Astrocyte of the cerebellum (primary cell): Measurements from ENCODE around the gene FAM131B.

Experiments used
- DNase-seq: peaks from one replicate; pipeline ENCODE4 v3.0.0-alpha.2; 2011; ENCODE audit warnings: low read depth
- H3K4me3 ChIP-seq: 2 replicates; pipeline ENCODE4 v1.5.1; 2011; ENCODE audit warnings: mild to moderate bottlenecking, low read depth, low read length, moderate library complexity
- in situ Hi-C: cut with HindIII; loops from 2 replicates; pipeline ENCODE4 v1.10.0; 2017; ENCODE audit warnings: low sequenced_read_pairs
- TF ChIP-seq, protein P1 (sequence below): IDR thresholded peaks from 2 replicates; pipeline ENCODE4 v1.5.1; 2012; ENCODE audit warnings: low read length, low read depth, moderate library complexity, mild to moderate bottlenecking; ENCODE audit errors: missing control alignments

FAM131B gene

DNA sequence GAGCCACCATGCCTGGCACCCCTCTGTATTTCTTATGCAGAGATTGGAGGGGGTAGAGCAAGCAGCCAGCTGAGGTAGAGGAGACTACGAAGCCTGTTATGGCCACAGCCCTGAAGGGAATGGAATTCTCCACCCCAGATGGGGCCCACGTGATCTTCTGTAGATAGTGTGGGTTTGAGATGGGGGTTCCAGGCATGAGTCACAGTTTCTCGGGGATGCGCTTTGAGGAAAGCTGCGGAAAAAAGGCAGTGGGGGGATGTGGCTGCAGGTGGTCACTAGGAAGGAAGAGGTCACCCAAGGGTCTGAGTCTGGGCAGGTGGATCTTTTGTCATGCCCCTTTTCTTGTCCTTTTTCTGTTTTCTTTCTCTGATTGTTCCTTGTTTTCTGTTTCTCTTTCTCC, 11.5 kb downstream of the FAM131B start:
- in situ Hi-C loops: no loop called here
- TF ChIP-seq, protein P1, sequence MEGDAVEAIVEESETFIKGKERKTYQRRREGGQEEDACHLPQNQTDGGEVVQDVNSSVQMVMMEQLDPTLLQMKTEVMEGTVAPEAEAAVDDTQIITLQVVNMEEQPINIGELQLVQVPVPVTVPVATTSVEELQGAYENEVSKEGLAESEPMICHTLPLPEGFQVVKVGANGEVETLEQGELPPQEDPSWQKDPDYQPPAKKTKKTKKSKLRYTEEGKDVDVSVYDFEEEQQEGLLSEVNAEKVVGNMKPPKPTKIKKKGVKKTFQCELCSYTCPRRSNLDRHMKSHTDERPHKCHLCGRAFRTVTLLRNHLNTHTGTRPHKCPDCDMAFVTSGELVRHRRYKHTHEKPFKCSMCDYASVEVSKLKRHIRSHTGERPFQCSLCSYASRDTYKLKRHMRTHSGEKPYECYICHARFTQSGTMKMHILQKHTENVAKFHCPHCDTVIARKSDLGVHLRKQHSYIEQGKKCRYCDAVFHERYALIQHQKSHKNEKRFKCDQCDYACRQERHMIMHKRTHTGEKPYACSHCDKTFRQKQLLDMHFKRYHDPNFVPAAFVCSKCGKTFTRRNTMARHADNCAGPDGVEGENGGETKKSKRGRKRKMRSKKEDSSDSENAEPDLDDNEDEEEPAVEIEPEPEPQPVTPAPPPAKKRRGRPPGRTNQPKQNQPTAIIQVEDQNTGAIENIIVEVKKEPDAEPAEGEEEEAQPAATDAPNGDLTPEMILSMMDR: no peak
- DNase-seq: no peak
- H3K4me3 ChIP-seq: no peak overlapping the region

DNA sequence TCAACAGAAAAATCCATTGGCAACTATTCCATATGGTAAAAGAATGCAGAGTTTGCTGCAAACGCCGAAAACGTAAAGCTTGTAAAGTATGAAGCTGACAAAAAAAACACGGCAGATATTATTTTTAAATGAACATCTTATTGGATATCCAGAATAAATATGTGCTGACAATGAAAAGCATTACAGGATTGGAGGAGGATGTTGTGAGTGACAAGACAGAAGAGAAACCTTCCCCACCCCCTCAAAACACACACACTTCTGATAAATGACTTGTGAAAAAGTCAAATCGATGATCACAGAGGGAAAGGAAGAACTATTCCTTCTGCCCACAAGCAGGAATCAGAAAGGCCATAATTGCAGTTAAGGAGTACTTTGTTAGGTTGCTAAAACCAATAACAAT, 14.6 kb downstream of the FAM131B start:
- H3K4me3 ChIP-seq: no peak overlapping the region
- in situ Hi-C loops: no loop called here
- TF ChIP-seq, protein P1: no peak
- no peak for DNase-seq

DNA sequence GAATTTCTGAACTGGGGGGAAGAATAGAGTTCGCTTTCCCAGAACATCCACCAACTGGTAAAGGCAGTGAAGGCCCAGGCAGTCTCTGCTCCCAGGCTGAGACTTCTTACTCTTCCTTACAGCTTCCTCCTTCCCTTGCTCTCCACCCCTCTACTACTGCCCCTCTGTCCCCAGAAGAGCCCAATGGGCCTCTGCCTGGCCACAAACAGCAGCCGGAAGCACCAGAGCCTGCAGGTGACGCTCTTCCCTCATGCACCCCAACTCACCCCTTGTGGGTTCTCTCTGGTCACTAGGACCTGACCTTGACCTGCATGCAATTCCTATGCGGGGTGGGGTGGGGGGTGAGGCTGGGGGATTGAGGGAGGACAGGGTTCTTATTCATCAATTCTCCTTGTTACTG, 16.5 kb downstream of the FAM131B start:
- H3K4me3 ChIP-seq: no peak overlapping the region
- TF ChIP-seq, protein P1: no peak
- DNase-seq: no peak
- in situ Hi-C loops: no loop called here

DNA sequence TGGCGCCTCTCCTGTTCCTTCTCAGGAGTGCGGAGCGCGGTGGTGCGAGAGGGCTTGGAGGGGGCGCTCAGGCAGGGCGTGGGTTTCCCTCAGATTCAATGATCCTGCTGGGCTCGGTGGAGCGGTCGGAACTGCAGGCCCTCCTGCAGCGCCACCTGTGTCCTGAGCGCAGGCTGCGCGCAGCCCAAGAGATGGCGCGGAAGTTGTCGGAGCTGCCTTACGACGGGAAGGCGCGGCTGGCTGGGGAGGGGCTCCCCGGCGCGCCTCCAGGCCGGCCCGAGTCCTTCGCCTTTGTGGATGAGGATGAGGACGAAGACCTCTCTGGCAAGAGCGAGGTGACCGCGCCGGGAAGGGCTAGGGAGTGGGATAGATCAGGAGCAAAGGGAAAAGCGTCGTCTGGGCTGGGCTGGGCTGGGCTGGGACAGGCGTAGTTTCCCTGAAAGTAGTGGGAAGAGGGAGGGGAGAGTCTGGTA, 17.0 kb downstream of the FAM131B start:
- H3K4me3 ChIP-seq: peak overlapping the region; percentile 13
- TF ChIP-seq, protein P1: peak; percentile 51
- in situ Hi-C loops: no loop called here
- DNase-seq: no peak

DNA sequence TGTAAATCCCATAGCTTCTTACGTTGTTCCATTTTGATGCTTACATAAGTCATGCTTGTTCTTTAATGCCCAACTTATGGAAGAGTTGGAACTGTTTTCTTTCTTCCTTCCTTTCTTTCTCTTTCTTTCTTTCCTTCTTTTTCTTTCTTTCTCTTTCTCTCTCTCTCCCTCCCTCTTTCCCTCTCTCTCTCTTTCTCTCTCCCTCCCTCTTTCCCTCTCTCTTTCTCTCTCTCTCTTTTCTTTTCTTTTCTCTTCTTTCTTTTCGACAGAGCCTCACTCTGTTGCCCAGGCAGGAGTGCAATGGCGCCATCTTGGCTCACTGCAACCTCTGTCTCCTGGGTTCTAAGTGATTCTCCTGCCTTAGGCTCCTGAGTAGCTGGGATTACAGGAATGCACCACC, 18.9 kb downstream of the FAM131B start:
- TF ChIP-seq, protein P1: no peak
- no peak overlapping the region for H3K4me3 ChIP-seq
- DNase-seq: no peak
- in situ Hi-C loops: no loop called here

DNA sequence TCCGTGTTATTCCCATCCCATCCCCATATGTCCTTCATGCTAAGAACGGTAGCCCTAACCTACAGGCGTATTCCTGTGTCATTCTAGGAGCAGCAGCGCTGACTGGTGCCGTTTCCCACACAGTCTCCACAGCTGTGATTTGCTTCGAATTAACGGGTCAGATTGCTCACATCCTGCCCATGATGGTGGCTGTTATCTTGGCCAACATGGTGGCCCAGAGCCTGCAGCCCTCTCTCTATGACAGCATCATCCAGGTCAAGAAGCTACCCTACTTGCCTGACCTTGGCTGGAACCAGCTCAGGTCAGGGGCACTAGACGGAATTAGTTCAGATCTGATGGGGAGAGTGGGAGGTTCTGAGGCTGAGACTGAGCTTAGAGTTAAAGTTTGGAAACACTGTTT, 20.7 kb downstream of the FAM131B start:
- in situ Hi-C loops: no loop called here
- no peak for DNase-seq
- TF ChIP-seq, protein P1: no peak
- no peak overlapping the region for H3K4me3 ChIP-seq

DNA sequence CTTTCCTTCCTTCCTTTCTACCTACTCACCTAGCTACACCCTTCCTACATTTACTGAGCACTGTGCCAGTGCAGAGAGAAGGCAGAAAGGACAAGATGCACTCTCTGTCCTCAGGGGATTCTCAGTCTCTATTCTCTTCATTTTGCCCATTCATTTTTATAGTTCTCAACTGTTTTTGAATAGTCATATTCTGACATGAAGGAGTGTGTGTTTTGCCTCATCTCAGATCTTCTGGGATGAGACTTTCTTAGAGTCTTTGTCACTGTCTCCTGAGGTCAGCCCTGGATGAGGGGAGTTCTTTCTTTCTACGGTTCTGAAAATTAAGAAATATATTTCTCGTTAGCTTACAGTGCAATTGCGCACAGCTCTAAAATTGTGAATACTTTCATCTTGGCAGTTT, 25.3 kb downstream of the FAM131B start:
- in situ Hi-C loops: no loop called here

More for the DNA sequence above, 25.3 kb downstream of the FAM131B start:
- TF ChIP-seq, protein P1: no peak
- H3K4me3 ChIP-seq: no peak overlapping the region
- DNase-seq: no peak
